COLO668 (cell line): ENCODE measurements around the gene TMEM252.

ENCODE experiments used
- DNase-seq: peaks from one replicate; lab custom pipeline; 2025; ENCODE audit not compliant: unreplicated experiment; lab: John Stamatoyannopoulos, UW

Gene TMEM252

GRCh38 chr9:68545033-68545705, 4.5 kb upstream of the TMEM252 start:
- no peak for DNase-seq

GRCh38 chr9:68541568-68541967, 885 bp upstream of the TMEM252 start:
- no peak for DNase-seq

GRCh38 chr9:68538200-68538599, 2.5 kb downstream of the TMEM252 start:
- DNase-seq, result no peak

DNA sequence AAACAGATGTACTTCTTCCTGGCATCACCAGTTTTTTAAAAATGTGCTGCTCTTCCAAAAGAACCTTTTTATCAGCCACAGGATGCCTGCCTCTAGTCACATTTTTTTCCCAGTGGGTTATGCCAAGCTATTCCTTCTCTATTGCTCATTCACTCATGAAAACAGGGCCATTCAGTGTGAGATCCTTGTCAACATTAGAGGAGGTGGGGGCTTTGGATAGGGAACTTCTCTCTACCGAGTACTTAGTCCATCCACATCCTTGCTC, 3.1 kb downstream of the TMEM252 start:
- DNase-seq, result no peak

DNA sequence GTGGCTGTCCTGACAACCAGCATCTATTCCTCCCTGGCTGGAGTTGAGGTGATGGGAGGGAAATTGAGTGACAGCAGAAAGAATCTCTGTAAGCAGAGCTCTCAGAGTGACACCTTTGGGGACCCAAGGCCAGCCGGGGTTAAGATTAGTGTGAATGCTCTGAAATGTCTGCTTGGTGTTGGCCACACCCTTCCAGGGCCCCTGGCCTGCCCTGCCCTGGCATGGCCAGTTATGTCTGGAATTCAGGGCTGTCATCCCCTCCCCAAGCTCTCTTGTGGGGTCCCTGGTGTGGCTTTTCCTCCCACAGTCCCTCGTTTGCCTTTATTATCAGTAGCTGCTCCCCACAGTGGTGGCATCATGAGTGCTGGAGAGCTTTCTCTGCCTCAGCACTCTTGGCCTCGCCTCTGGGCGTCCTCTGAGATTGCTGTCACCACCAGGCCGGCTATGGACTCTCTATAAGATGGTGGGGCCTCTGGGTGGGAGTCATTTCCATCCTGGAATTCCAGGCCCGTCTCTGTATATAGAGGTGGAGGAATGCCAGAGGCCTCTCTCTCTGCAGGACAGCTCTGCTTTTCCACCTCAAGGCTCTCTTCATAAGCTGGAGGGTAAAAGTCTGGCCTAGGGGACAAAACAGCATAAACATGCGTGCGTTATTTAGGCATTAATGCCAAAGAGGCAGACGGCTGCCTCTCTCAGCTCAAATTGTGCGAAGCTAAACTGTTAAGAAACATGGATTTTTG, 3.6 kb downstream of the TMEM252 start:
- no peak for DNase-seq

- DNase-seq, result no peak
Observed at GRCh38 chr9:68533678-68534077, 7.0 kb downstream of the TMEM252 start.

GRCh38 chr9:68532131-68532530, 8.6 kb downstream of the TMEM252 start:
- no peak for DNase-seq

DNA sequence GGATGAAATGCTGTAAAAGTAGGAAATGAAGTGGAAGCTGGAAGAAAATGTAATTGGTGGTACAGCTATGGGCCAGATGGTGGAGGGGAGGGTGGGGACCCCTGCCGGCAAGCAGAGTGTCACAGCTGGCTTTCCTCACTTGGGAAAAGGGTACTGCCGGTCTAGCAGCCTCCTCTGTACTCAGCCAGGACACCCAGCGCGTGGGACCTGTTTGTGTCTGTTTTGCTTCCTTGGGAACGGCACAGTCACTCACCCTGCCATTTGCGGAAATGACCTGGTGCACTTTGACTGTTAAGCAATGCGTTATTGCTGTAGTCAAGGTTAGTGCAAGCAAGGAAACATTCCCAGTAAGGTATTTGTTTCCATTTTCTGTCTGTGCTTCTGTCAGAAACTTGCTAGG, 10.1 kb downstream of the TMEM252 start:
- no peak for DNase-seq

- DNase-seq, result no peak
Observed at GRCh38 chr9:68523367-68523936, 17.2 kb downstream of the TMEM252 start.

DNA sequence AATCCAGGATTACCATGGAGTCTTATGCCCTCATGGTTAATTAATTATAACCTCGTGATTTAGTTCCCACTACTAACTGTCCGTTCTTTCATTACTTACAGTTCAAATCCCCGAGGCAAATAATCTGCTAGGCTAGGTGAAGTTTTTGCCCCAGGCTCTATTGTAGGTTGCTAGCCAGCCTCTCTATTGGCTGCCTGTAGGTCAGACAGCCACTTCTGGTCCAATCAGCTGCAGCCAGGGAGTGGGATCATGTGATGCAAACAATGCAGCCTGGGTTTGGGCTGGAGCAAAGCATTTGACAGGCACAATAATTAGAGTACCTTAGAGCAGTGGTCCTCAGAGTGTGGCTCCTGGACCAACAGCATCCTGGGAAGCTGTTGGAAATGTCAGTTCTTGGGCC, 17.7 kb downstream of the TMEM252 start:
- DNase-seq, result no peak

DNA sequence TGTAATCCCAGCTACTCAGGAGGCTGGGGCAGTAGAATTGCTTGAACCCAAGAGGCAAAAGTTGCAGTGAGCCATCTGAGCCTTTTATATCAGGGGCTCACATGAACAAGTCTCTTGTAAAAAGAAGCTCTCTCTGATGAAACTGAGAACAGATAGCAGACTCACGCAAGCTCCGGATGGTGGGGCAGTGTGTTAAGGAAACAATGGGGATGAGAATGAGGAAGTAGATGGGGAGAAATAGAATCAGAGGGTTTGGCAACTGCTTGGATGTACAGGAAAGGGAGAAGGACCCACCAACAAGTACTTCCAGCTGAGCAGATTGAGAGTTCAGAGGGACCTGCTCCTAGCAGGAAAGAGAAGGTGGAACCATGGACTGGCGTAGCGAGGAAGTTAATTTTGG, 18.6 kb downstream of the TMEM252 start:
- no peak for DNase-seq

GRCh38 chr9:68515326-68516017, 25.2 kb downstream of the TMEM252 start:
- DNase-seq, result no peak

DNA sequence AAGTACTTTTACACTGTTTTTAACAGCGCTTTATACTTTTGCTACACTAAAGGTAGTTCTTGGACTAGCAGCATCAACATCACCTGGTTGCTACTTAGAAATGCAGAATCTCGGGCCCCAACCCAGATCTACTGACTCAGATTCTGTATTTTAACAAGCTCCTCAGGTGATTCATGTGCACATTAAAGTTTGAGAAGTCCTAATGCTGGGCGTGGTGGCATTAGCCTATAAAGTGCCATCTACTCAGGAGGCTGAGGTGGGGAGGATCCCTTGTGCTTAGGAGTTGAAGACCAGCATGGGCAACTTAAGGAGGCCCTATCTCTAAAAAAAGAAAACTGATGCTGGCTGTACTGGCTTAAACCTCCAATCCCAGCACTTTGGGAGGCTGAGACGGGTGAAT, 26.7 kb downstream of the TMEM252 start:
- no peak for DNase-seq

- DNase-seq, result no peak
Observed at GRCh38 chr9:68513385-68513784, 27.3 kb downstream of the TMEM252 start.

DNA sequence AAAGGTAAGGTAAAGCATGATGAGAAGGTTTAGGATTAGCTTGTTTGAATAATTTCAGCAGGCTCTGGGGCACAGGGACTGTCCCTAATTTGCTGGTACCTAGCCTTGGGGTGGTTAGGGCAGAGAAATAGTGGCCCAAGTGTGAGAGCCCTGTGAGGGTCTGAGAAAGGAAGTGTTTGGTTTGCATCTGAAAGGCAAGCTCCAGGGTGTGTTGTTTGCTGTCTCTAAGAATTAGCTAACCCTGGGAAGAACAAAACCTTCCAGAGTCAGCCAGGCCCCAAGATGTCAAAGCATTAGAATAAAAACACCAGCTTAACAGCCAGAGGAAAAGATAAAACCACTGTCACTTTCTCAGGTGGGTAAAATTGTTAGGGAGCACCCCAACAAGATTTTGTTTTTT, 31.0 kb downstream of the TMEM252 start:
- no peak for DNase-seq

- no peak for DNase-seq
Observed at GRCh38 chr9:68508547-68508946, 32.1 kb downstream of the TMEM252 start.

GRCh38 chr9:68507806-68508145, 32.9 kb downstream of the TMEM252 start:
- no peak for DNase-seq

- DNase-seq, result no peak
Observed at GRCh38 chr9:68507130-68507805, 33.4 kb downstream of the TMEM252 start.

DNA sequence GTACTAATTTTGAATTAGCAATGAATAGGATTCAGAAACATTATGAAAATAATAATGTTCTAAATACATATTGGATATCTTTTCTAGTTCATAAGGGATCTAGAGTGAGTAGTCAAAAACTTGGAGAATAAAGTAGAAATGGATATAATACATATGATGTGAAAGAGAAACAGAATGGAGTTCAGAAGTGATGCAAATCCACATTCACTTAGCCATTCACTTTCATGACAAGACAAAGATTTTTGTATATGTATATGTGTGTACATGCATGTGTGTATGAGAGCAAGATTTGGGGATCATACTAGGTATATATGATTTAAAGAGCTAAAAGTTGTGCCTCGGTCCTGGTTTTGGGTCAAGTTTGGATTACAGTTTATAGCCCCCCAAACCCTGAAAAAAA, 34.1 kb downstream of the TMEM252 start:
- DNase-seq, result no peak

DNA sequence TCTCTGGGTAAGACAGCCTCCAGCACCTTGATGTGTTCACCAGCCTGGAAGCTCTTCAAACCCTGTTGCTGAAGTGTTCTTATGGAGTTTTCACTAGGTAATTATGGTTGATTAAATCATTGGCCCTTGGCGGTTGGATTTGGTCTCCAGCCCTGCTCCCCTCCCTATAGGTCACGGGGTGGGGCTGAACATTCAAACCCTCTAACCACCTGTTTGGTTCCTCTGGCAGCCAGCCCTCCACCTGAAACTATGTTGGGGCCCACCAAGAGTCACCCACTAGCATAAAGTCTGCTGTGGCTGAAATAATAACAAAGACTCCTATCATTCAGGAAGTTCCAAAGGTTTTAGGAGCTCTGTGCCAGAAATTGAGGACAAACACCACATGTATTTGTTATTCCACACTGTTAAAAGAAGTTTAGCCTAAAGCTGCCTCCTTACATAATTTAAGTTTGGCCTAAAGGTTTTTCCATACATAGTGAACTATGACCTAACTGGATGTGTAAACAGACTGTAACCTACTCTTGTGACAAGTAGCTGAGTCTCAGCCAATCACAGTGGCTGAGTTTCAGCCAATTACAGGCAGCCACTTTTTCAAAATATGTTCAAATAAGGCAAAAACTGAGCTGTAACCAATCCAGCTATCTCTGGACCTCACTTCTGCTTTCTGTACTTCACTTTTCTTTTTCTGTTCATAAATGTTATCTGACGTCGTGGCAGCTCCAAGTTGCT, 34.8 kb downstream of the TMEM252 start:
- no peak for DNase-seq

DNA sequence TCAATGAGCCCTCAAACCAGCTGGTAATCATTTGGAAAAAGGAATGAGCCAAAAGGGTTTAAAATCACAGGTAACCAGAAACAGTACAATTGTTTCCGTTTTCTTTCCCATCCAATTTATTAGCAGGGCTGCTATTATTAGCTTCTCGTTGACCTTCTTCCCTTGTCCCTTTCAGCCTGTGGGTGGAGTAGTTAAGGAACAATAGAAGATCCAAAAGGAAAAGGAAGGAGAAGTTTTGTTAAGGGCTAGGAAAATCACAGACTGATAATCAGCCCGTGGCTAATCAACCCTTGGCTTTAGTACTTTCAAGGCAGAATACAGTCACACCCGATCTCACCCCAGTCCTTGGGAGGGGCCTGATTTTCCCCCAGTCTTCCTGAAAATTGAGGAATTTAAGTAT, 38.4 kb downstream of the TMEM252 start:
- no peak for DNase-seq
